ENCODE results near the gene CACNA1D. TPM values are rescaled to one million over a fixed set of nuclear protein-coding genes. Genes with fewer than 3 reads are reported as not detected.

Gene CACNA1D
- total RNA-seq, 8 experiments from 2014 or later: 1.2 to 15.3 (median 5.9) TPM

GRCh38 chr3:53754325-53754724, 259.9 kb downstream of the CACNA1D start:
- 40 to 100% (median 87%) methylated on average over 1 to 8 of the region's 9 CpGs; no CpG with 5 or more reads in 3 of the 10 experiments for WGBS, 10 experiments
- in situ Hi-C loops (cut with MboI; ENCODE audit: low pct_unique_long_range_greater_than_20kb in 2 of 9, low sequenced_read_pairs in 9 of 9, unreplicated experiment in 9 of 9): no loop called here
- Histone ChIP-seq H3K4me1 (replicated peaks in 1 of 2) (no peaks in the 10 kb centered on the region), H3K27ac (no peak overlapping the region), H3K4me3 (no peak overlapping the region)
- ATAC-seq (replicated peaks in 6 of 8): no peak

GRCh38 chr3:53758846-53759245, 264.4 kb downstream of the CACNA1D start:
- H3K27ac ChIP-seq: no peak overlapping the region
- WGBS, 10 experiments: 0 to 88% (median 47%) methylated on average over 1 to 3 of the region's 3 CpGs; no CpG with 5 or more reads in 2 of the 10 experiments
- no peak for ATAC-seq (replicated peaks in 6 of 8)
- no peak overlapping the region for H3K4me3 ChIP-seq
- in situ Hi-C loops (cut with MboI; ENCODE audit: low pct_unique_long_range_greater_than_20kb in 2 of 9, low sequenced_read_pairs in 9 of 9, unreplicated experiment in 9 of 9): no loop called here
- H3K4me1 ChIP-seq (replicated peaks in 1 of 2): no peaks in the 10 kb centered on the region

GRCh38 chr3:53763353-53763752, 268.9 kb downstream of the CACNA1D start:
- H3K4me1 ChIP-seq (replicated peaks in 1 of 2): peaks cover 6 to 11% of the 10 kb centered on the region in 2 donors
- 83% methylated on average over 2 of the region's 7 CpGs; no CpG with 5 or more reads in 9 of the 10 experiments for WGBS, 10 experiments
- in situ Hi-C loops (cut with MboI; ENCODE audit: low pct_unique_long_range_greater_than_20kb in 2 of 9, low sequenced_read_pairs in 9 of 9, unreplicated experiment in 9 of 9): no loop called here
- H3K4me3 ChIP-seq: no peak overlapping the region
- ATAC-seq (replicated peaks in 6 of 8): peak in 1 of 8 experiments; percentile 12
- H3K27ac ChIP-seq: no peak overlapping the region

GRCh38 chr3:53764026-53764775, 269.8 kb downstream of the CACNA1D start:
- peaks cover 6 to 11% of the 10 kb centered on the region in 2 donors for H3K4me1 ChIP-seq (replicated peaks in 1 of 2)
- H3K27ac ChIP-seq: no peak overlapping the region
- ATAC-seq (replicated peaks in 6 of 8): peak in 1 of 8 experiments; percentile 79
- no peak overlapping the region for H3K4me3 ChIP-seq
- WGBS, 10 experiments: 40 to 100% (median 76%) methylated on average over 1 to 7 of the region's 14 CpGs; no CpG with 5 or more reads in 3 of the 10 experiments
- in situ Hi-C loops (cut with MboI; ENCODE audit: low pct_unique_long_range_greater_than_20kb in 2 of 9, low sequenced_read_pairs in 9 of 9, unreplicated experiment in 9 of 9): no loop called here

- no peak overlapping the region for H3K27ac ChIP-seq
- in situ Hi-C loops (cut with MboI; ENCODE audit: low pct_unique_long_range_greater_than_20kb in 2 of 9, low sequenced_read_pairs in 9 of 9, unreplicated experiment in 9 of 9): no loop called here
- peak in 4 of 8 experiments; percentile 52 to 88 (median 62) for ATAC-seq (replicated peaks in 6 of 8)
Observed at GRCh38 chr3:53765753-53766152, 271.3 kb downstream of the CACNA1D start.

GRCh38 chr3:53766706-53767105, 272.3 kb downstream of the CACNA1D start:
- H3K4me3 ChIP-seq: no peak overlapping the region
- no peak overlapping the region for H3K27ac ChIP-seq
- in situ Hi-C loops (cut with MboI; ENCODE audit: low pct_unique_long_range_greater_than_20kb in 2 of 9, low sequenced_read_pairs in 9 of 9, unreplicated experiment in 9 of 9): no loop called here
- no peak for ATAC-seq (replicated peaks in 6 of 8)
- WGBS, 10 experiments: 80 to 100% (median 100%) methylated on average over 1 to 3 of the region's 7 CpGs; no CpG with 5 or more reads in 3 of the 10 experiments
- peaks cover 6 to 11% of the 10 kb centered on the region in 2 donors for H3K4me1 ChIP-seq (replicated peaks in 1 of 2)

More at GRCh38 chr3:53765753-53766152, 271.3 kb downstream of the CACNA1D start:
- Histone ChIP-seq H3K4me1 (replicated peaks in 1 of 2) (peaks cover 6 to 11% of the 10 kb centered on the region in 2 donors), H3K4me3 (no peak overlapping the region)
- WGBS, 10 experiments: 0 to 100% (median 48%) methylated on average over 1 to 5 of the region's 5 CpGs; no CpG with 5 or more reads in 4 of the 10 experiments

GRCh38 chr3:53768478-53769459, 274.4 kb downstream of the CACNA1D start:
- Histone ChIP-seq H3K27ac (no peak overlapping the region), H3K4me1 (replicated peaks in 1 of 2) (peaks cover 6 to 11% of the 10 kb centered on the region in 2 donors), H3K4me3 (no peak overlapping the region)
- in situ Hi-C loops (cut with MboI; ENCODE audit: low pct_unique_long_range_greater_than_20kb in 2 of 9, low sequenced_read_pairs in 9 of 9, unreplicated experiment in 9 of 9): no loop called here
- 29 to 93% (median 80%) methylated on average over 1 to 5 of the region's 12 CpGs; no CpG with 5 or more reads in 3 of the 10 experiments for WGBS, 10 experiments
- ATAC-seq (replicated peaks in 6 of 8): no peak

- no peak overlapping the region for H3K27ac ChIP-seq
- 33 to 100% (median 60%) methylated on average over 1 to 11 of the region's 14 CpGs; no CpG with 5 or more reads in 3 of the 10 experiments for WGBS, 10 experiments
- H3K4me3 ChIP-seq: no peak overlapping the region
- ATAC-seq (replicated peaks in 6 of 8): no peak
- in situ Hi-C loops (cut with MboI; ENCODE audit: low pct_unique_long_range_greater_than_20kb in 2 of 9, low sequenced_read_pairs in 9 of 9, unreplicated experiment in 9 of 9): no loop called here
- peaks cover 0 to 5% of the 10 kb centered on the region in 2 donors for H3K4me1 ChIP-seq (replicated peaks in 1 of 2)
Observed at GRCh38 chr3:53772562-53772961, 278.2 kb downstream of the CACNA1D start.

- ATAC-seq (replicated peaks in 6 of 8): no peak
- peaks cover 0 to 5% of the 10 kb centered on the region in 2 donors for H3K4me1 ChIP-seq (replicated peaks in 1 of 2)
- no peak overlapping the region for H3K27ac ChIP-seq
- in situ Hi-C loops (cut with MboI; ENCODE audit: low pct_unique_long_range_greater_than_20kb in 2 of 9, low sequenced_read_pairs in 9 of 9, unreplicated experiment in 9 of 9): no loop called here
- 4 to 75% (median 68%) methylated on average over 3 to 5 of the region's 5 CpGs; no CpG with 5 or more reads in 5 of the 10 experiments for WGBS, 10 experiments
- H3K4me3 ChIP-seq: no peak overlapping the region
Observed at GRCh38 chr3:53773021-53773436, 278.6 kb downstream of the CACNA1D start.

GRCh38 chr3:53773611-53774368, 279.4 kb downstream of the CACNA1D start:
- Histone ChIP-seq H3K4me3 (no peak overlapping the region), H3K27ac (no peak overlapping the region), H3K4me1 (replicated peaks in 1 of 2) (peaks cover 0 to 5% of the 10 kb centered on the region in 2 donors)
- in situ Hi-C loops (cut with MboI; ENCODE audit: low pct_unique_long_range_greater_than_20kb in 2 of 9, low sequenced_read_pairs in 9 of 9, unreplicated experiment in 9 of 9): no loop called here
- peak in 4 of 8 experiments; percentile 17 to 62 (median 42) for ATAC-seq (replicated peaks in 6 of 8)
- WGBS, 10 experiments: 0 to 93% (median 72%) methylated on average over 1 to 10 of the region's 10 CpGs; no CpG with 5 or more reads in 1 of the 10 experiments

- Histone ChIP-seq H3K27ac (no peak overlapping the region), H3K4me1 (replicated peaks in 1 of 2) (peaks cover 0 to 5% of the 10 kb centered on the region in 2 donors), H3K4me3 (no peak overlapping the region)
- ATAC-seq (replicated peaks in 6 of 8): no peak
- 51 to 100% (median 70%) methylated on average over 2 to 6 of the region's 8 CpGs; no CpG with 5 or more reads in 2 of the 10 experiments for WGBS, 10 experiments
- in situ Hi-C loops (cut with MboI; ENCODE audit: low pct_unique_long_range_greater_than_20kb in 2 of 9, low sequenced_read_pairs in 9 of 9, unreplicated experiment in 9 of 9): no loop called here
Observed at GRCh38 chr3:53774414-53774813, 280.0 kb downstream of the CACNA1D start.

- 0 to 100% (median 70%) methylated on average over 1 to 5 of the region's 5 CpGs for WGBS, 10 experiments
- in situ Hi-C loops (cut with MboI; ENCODE audit: low pct_unique_long_range_greater_than_20kb in 2 of 9, low sequenced_read_pairs in 9 of 9, unreplicated experiment in 9 of 9): no loop called here
- H3K27ac ChIP-seq: no peak overlapping the region
- ATAC-seq (replicated peaks in 6 of 8): no peak
- no peak overlapping the region for H3K4me3 ChIP-seq
- peaks cover 0 to 5% of the 10 kb centered on the region in 2 donors for H3K4me1 ChIP-seq (replicated peaks in 1 of 2)
Observed at GRCh38 chr3:53775018-53775417, 280.6 kb downstream of the CACNA1D start.

Measured in motor neuron (in vitro differentiated cells).